Lower lobe of right lung (tissue), 2 donors: ENCODE results near the gene ADAMTS2. TPM values are rescaled to one million over a fixed set of nuclear protein-coding genes. Genes with fewer than 3 reads are reported as not detected.

Source experiments
- ATAC-seq, 2 donors: fragments of 200-7000 bp; cut with Tn5 transposase; one replicate each; pipeline ENCODE4 v1.9.1; 2020 to 2022; ENCODE audit warnings: mild to moderate bottlenecking in 2 of 2, moderate library complexity in 2 of 2
- DNase-seq: peaks from one replicate; pipeline ENCODE4 v3.0.0-alpha.2; 2020
- H3K27ac ChIP-seq: fragments of 200-600 bp; one replicate; pipeline ENCODE4 v1.8.0; 2022
- H3K27me3 ChIP-seq: fragments of 200-600 bp; one replicate; pipeline ENCODE4 v1.8.0; 2022; ENCODE audit warnings: low read depth
- H3K36me3 ChIP-seq: fragments of 200-600 bp; one replicate; pipeline ENCODE4 v1.8.0; 2022; ENCODE audit warnings: mild to moderate bottlenecking
- H3K4me1 ChIP-seq: fragments of 200-600 bp; one replicate; pipeline ENCODE4 v1.8.0; 2022
- H3K4me3 ChIP-seq: fragments of 200-600 bp; one replicate; pipeline ENCODE4 v1.8.0; 2022; ENCODE audit warnings: mild to moderate bottlenecking
- H3K9me3 ChIP-seq: fragments of 200-600 bp; one replicate; pipeline ENCODE4 v1.8.0; 2022
- CTCF ChIP-seq: fragments of 200-600 bp; IDR thresholded peaks from one replicate; pipeline ENCODE4 v1.8.0; 2022; ENCODE audit warnings: antibody characterized with exemption, mild to moderate bottlenecking
- intact Hi-C: fragments of 100-400 bp; cut with DNase I; formaldehyde crosslinking; loops from one replicate; pipeline ENCODE4 v1.11.0; 2022
- total RNA-seq: library from RNA; stranded (reverse); fragmentation: NEBNext Ultra II Directional; extraction: Animal tissue kit (Norgen Biotek cat#: 25700); gene quantifications from one replicate; pipeline ENCODE4 v1.2.1, GENCODE V29; 2021
- donor health status: DM: no; HTN: yes; CAD: no; lungs with severe emphysema.

Gene ADAMTS2
- total RNA-seq, 1 donor from 2014 or later: 13.0 TPM

- Histone ChIP-seq H3K27ac (no peak overlapping the region), H3K9me3 (no peaks in the 10 kb centered on the region), H3K27me3 (no peaks in the 10 kb centered on the region), H3K36me3 (no peaks in the 10 kb centered on the region), H3K4me3 (no peak overlapping the region), H3K4me1 (no peaks in the 10 kb centered on the region)
- DNase-seq (no peak), ATAC-seq (no peak)
- intact Hi-C loops: no loop called here
- TF ChIP-seq CTCF: no peak
These were observed 87.0 kb downstream of the ADAMTS2 start for GRCh38 chr5:179258001-179258921.

GRCh38 chr5:179257176-179257682 is 88.0 kb downstream of the ADAMTS2 start:
- ATAC-seq: no peak
- Histone ChIP-seq H3K4me3 (no peak overlapping the region), H3K36me3 (no peaks in the 10 kb centered on the region), H3K4me1 (no peaks in the 10 kb centered on the region), H3K27ac (no peak overlapping the region), H3K9me3 (no peaks in the 10 kb centered on the region), H3K27me3 (no peaks in the 10 kb centered on the region)
- intact Hi-C loops: no loop called here
- TF ChIP-seq CTCF: no peak
- DNase-seq: no peak

- no peak overlapping the region for H3K4me3 ChIP-seq
- H3K9me3 ChIP-seq: no peaks in the 10 kb centered on the region
- no peak for DNase-seq
- no peaks in the 10 kb centered on the region for H3K36me3 ChIP-seq
- ATAC-seq: no peak
- no peaks in the 10 kb centered on the region for H3K27me3 ChIP-seq
- H3K27ac ChIP-seq: no peak overlapping the region
- TF ChIP-seq CTCF: no peak
- intact Hi-C loops: no loop called here
- H3K4me1 ChIP-seq: no peaks in the 10 kb centered on the region
These were observed 88.7 kb downstream of the ADAMTS2 start for GRCh38 chr5:179256328-179257175.

GRCh38 chr5:179255527-179256327 is 89.5 kb downstream of the ADAMTS2 start:
- no peak overlapping the region for H3K4me3 ChIP-seq

More at GRCh38 chr5:179255527-179256327, 89.5 kb downstream of the ADAMTS2 start:
- Histone ChIP-seq H3K27me3 (no peaks in the 10 kb centered on the region), H3K36me3 (no peaks in the 10 kb centered on the region), H3K9me3 (no peaks in the 10 kb centered on the region), H3K27ac (no peak overlapping the region), H3K4me1 (no peaks in the 10 kb centered on the region)
- ATAC-seq (no peak), DNase-seq (no peak)
- intact Hi-C loops: no loop called here
- no peak for TF ChIP-seq CTCF
